T-helper 17 cell (primary cell): ENCODE measurements around the gene MTERF4. TPM values are rescaled to one million over a fixed set of nuclear protein-coding genes. Genes with fewer than 3 reads are reported as not detected.

Experiments
- ATAC-seq: fragments of 150-1000 bp; cut with Tn5 transposase; 2 replicates; pipeline ENCODE4 v1.10.0; 2021; ENCODE audit warnings: mild to moderate bottlenecking, moderate library complexity
- DNase-seq, 3 donors: peaks; one replicate each; pipeline versions ENCODE4 v3.0.0 to v3.0.0-alpha.2; 2020 to 2021
- H3K9me3 ChIP-seq: one replicate; pipeline ENCODE4 v1.7.0; 2013; ENCODE audit warnings: low read length, mild to moderate bottlenecking; ENCODE audit not compliant: control insufficient read depth, poor library complexity, severe bottlenecking
- H3K27ac Mint-ChIP-seq: one replicate; pipeline ENCODE4 v1.8.0; 2022; ENCODE audit warnings: mild to moderate bottlenecking, moderate library complexity, mixed read lengths
- H3K27me3 Mint-ChIP-seq: one replicate; pipeline ENCODE4 v1.8.0; 2022; ENCODE audit warnings: mixed read lengths
- H3K36me3 Mint-ChIP-seq: one replicate; pipeline ENCODE4 v1.8.0; 2022; ENCODE audit warnings: low read depth, mixed read lengths
- H3K4me1 Mint-ChIP-seq: one replicate; pipeline ENCODE4 v1.8.0; 2022; ENCODE audit warnings: mild to moderate bottlenecking, mixed read lengths
- H3K4me3 Mint-ChIP-seq: one replicate; pipeline ENCODE4 v1.8.0; 2022; ENCODE audit warnings: mild to moderate bottlenecking, moderate library complexity, mixed read lengths
- total RNA-seq, 4 donors: library from RNA in 2 of 4; stranded (reverse) in 2 of 4; gene quantifications; one replicate each; pipeline ENCODE4 v1.2.3 and lab custom pipeline; 2022 to 2026

Gene MTERF4
- total RNA-seq, 2 donors from 2014 or later = 66.7 to 82.9 TPM

GRCh38 chr2:241070811-241071676 is 31.0 kb downstream of the MTERF4 start:
- H3K27me3 Mint-ChIP-seq = no peaks in the 10 kb centered on the region
- ATAC-seq = no peak
- H3K9me3 ChIP-seq = no peaks in the 10 kb centered on the region
- H3K27ac Mint-ChIP-seq = no peak overlapping the region
- no peak for DNase-seq
- H3K4me1 Mint-ChIP-seq = peaks cover 7% of the 10 kb centered on the region
- peaks cover 2% of the 10 kb centered on the region for H3K36me3 Mint-ChIP-seq
- no peak overlapping the region for H3K4me3 Mint-ChIP-seq

GRCh38 chr2:241070361-241070760 is 31.7 kb downstream of the MTERF4 start:
- ATAC-seq (no peak), DNase-seq (no peak)
- peaks cover 9% of the 10 kb centered on the region for H3K4me1 Mint-ChIP-seq
- H3K4me3 Mint-ChIP-seq = no peak overlapping the region
- no peaks in the 10 kb centered on the region for H3K9me3 ChIP-seq
- H3K27me3 Mint-ChIP-seq = no peaks in the 10 kb centered on the region
- peaks cover under 1% of the 10 kb centered on the region for H3K36me3 Mint-ChIP-seq
- H3K27ac Mint-ChIP-seq = no peak overlapping the region

- Mint-ChIP-seq H3K36me3 (no peaks in the 10 kb centered on the region), H3K27ac (no peak overlapping the region), H3K4me3 (no peak overlapping the region), H3K4me1 (peaks cover 9% of the 10 kb centered on the region), H3K27me3 (no peaks in the 10 kb centered on the region)
- DNase-seq (no peak), ATAC-seq (no peak)
- H3K9me3 ChIP-seq = no peaks in the 10 kb centered on the region
Observed at GRCh38 chr2:241069821-241070281, 32.2 kb downstream of the MTERF4 start.

GRCh38 chr2:241068942-241069810 is 32.9 kb downstream of the MTERF4 start:
- Mint-ChIP-seq H3K27me3 (no peaks in the 10 kb centered on the region), H3K27ac (no peak overlapping the region), H3K36me3 (no peaks in the 10 kb centered on the region), H3K4me1 (peaks cover 12% of the 10 kb centered on the region), H3K4me3 (no peak overlapping the region)
- H3K9me3 ChIP-seq = no peaks in the 10 kb centered on the region
- no peak for DNase-seq
- no peak for ATAC-seq

GRCh38 chr2:241068136-241068941 is 33.7 kb downstream of the MTERF4 start:
- no peak for ATAC-seq
- H3K4me1 Mint-ChIP-seq = peaks cover 14% of the 10 kb centered on the region
- no peak for DNase-seq
- no peaks in the 10 kb centered on the region for H3K9me3 ChIP-seq
- H3K36me3 Mint-ChIP-seq = no peaks in the 10 kb centered on the region
- no peak overlapping the region for H3K4me3 Mint-ChIP-seq
- H3K27me3 Mint-ChIP-seq = no peaks in the 10 kb centered on the region
- H3K27ac Mint-ChIP-seq = no peak overlapping the region

GRCh38 chr2:241067501-241068135 is 34.5 kb downstream of the MTERF4 start:
- no peaks in the 10 kb centered on the region for H3K27me3 Mint-ChIP-seq
- H3K4me3 Mint-ChIP-seq = no peak overlapping the region
- H3K36me3 Mint-ChIP-seq = no peaks in the 10 kb centered on the region
- DNase-seq = no peak
- no peak overlapping the region for H3K27ac Mint-ChIP-seq
- no peak for ATAC-seq
- H3K4me1 Mint-ChIP-seq = peaks cover 13% of the 10 kb centered on the region
- H3K9me3 ChIP-seq = no peaks in the 10 kb centered on the region

GRCh38 chr2:241066893-241067341 is 35.2 kb downstream of the MTERF4 start:
- H3K4me1 Mint-ChIP-seq = peaks cover 9% of the 10 kb centered on the region
- H3K36me3 Mint-ChIP-seq = no peaks in the 10 kb centered on the region
- no peak overlapping the region for H3K4me3 Mint-ChIP-seq
- no peak for ATAC-seq
- no peaks in the 10 kb centered on the region for H3K9me3 ChIP-seq
- DNase-seq = no peak
- no peak overlapping the region for H3K27ac Mint-ChIP-seq
- no peaks in the 10 kb centered on the region for H3K27me3 Mint-ChIP-seq

GRCh38 chr2:241066171-241066892 is 35.8 kb downstream of the MTERF4 start:
- no peak overlapping the region for H3K27ac Mint-ChIP-seq
- H3K4me1 Mint-ChIP-seq = peaks cover 9% of the 10 kb centered on the region
- DNase-seq (no peak), ATAC-seq (no peak)
- H3K36me3 Mint-ChIP-seq = no peaks in the 10 kb centered on the region
- H3K9me3 ChIP-seq = no peaks in the 10 kb centered on the region
- no peaks in the 10 kb centered on the region for H3K27me3 Mint-ChIP-seq
- H3K4me3 Mint-ChIP-seq = no peak overlapping the region

GRCh38 chr2:241065355-241065803 is 36.7 kb downstream of the MTERF4 start:
- H3K27ac Mint-ChIP-seq = no peak overlapping the region
- H3K9me3 ChIP-seq = no peaks in the 10 kb centered on the region
- H3K27me3 Mint-ChIP-seq = no peaks in the 10 kb centered on the region
- H3K4me1 Mint-ChIP-seq = peaks cover 9% of the 10 kb centered on the region
- no peak overlapping the region for H3K4me3 Mint-ChIP-seq
- DNase-seq (no peak), ATAC-seq (no peak)
- no peaks in the 10 kb centered on the region for H3K36me3 Mint-ChIP-seq

GRCh38 chr2:241064802-241065354 is 37.2 kb downstream of the MTERF4 start:
- no peak overlapping the region for H3K4me3 Mint-ChIP-seq
- H3K4me1 Mint-ChIP-seq = peaks cover 9% of the 10 kb centered on the region
- ATAC-seq (no peak), DNase-seq (no peak)
- H3K36me3 Mint-ChIP-seq = no peaks in the 10 kb centered on the region
- no peak overlapping the region for H3K27ac Mint-ChIP-seq
- no peaks in the 10 kb centered on the region for H3K27me3 Mint-ChIP-seq
- H3K9me3 ChIP-seq = no peaks in the 10 kb centered on the region

GRCh38 chr2:241064008-241064801 is 37.9 kb downstream of the MTERF4 start:
- ATAC-seq = peak; percentile 82
- Mint-ChIP-seq H3K4me3 (peak overlapping the region; percentile 72), H3K27me3 (no peaks in the 10 kb centered on the region), H3K27ac (peak overlapping the region; percentile 39), H3K36me3 (no peaks in the 10 kb centered on the region), H3K4me1 (peaks cover 9% of the 10 kb centered on the region)
- DNase-seq = peak in 2 of 3 donors; percentile 30 to 52
- no peaks in the 10 kb centered on the region for H3K9me3 ChIP-seq
